Right lobe of liver (tissue), 4 donors: Measurements from ENCODE around the gene PTCH1.

Experiments used
- POLR2A ChIP-seq: fragments of 450-650 bp; IDR thresholded peaks from one replicate; pipeline ENCODE4 v1.6.1; 2017; ENCODE audit warnings: antibody characterized with exemption, mild to moderate bottlenecking
- TF ChIP-seq, protein P1 (sequence below), 4 donors: fragments of 200-600 bp in 3 of 4; fragments of 450-650 bp in 1 of 4; IDR thresholded peaks; one replicate each; pipeline versions ENCODE4 v1.5.1 to v1.8.0; 2016 to 2022; ENCODE audit warnings: antibody characterized with exemption in 4 of 4, mild to moderate bottlenecking in 2 of 4
- donor health status: DM: no; HTN: no; CAD: no.
- donor health status: DM: no; HTN: no; CAD: no.
- donor health status: DM: no; HTN: yes; CAD: no.

GRCh38 chr9:95482621-95483020 lies 34.1 kb downstream of the PTCH1 start:
- TF ChIP-seq, protein P1, sequence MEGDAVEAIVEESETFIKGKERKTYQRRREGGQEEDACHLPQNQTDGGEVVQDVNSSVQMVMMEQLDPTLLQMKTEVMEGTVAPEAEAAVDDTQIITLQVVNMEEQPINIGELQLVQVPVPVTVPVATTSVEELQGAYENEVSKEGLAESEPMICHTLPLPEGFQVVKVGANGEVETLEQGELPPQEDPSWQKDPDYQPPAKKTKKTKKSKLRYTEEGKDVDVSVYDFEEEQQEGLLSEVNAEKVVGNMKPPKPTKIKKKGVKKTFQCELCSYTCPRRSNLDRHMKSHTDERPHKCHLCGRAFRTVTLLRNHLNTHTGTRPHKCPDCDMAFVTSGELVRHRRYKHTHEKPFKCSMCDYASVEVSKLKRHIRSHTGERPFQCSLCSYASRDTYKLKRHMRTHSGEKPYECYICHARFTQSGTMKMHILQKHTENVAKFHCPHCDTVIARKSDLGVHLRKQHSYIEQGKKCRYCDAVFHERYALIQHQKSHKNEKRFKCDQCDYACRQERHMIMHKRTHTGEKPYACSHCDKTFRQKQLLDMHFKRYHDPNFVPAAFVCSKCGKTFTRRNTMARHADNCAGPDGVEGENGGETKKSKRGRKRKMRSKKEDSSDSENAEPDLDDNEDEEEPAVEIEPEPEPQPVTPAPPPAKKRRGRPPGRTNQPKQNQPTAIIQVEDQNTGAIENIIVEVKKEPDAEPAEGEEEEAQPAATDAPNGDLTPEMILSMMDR (IDR thresholded peaks at IDR 0.05) = no peak
- TF ChIP-seq POLR2A = no peak
